ENCODE measurements around the gene NEK7.
"Not testable (repeated sequence)": the region's sequence is repeated elsewhere in the genome, so short reads cannot be mapped to it uniquely, and the experiment has no call there.

Gene NEK7

DNA sequence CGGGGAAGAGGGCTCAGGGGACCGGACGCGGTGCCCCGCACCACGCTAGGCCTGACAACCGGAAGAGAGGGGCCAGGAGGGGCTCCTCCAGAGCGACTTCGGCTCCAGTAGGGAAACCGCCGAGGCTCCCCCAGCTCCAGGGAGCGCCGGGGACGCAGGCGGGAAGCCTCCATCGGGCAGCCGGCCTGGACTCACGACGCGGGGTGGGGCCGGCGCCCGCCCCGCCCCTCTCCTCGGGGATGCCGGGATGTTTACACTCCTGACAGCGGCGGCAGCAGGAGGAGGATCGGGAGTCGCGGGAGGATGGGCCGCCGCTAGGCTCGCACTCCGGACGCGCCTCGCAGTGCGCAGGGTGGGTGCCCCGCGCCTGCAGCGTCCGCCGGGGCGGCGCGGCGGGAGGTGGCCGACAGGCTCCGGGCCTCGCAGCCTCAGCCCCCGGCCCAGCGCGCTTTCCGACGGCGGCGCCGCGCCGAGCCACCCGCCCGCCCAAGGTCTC lies at the start of gene NEK7:
Gene NEK7 (plus strand): TSS at position 254 of the 496 bp plus-strand sequence. CDS start 75,583 bp downstream, outside the sequence.
- peak; percentile 88 to 94 for DNase-seq

DNA sequence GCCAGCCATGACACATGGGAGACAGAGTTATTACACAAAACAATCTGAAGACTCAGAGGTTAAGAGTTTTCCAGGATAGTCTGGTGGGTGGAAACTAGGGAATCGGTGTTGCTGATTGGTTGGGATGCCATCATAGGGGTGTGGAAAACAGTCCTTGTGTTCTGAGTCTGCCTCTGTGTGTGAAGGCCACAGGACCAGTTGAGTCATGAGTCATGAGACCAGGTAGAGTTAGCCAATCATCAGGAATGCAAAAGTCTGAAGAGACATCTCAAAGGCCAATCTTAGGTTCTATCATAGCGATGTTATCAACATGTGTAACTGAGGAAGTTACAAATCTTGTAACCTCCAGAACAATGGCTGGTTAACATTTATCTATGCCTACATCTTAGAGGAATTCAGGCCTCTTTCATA lies 49.7 kb upstream of the NEK7 start:
- no peak for DNase-seq

DNA sequence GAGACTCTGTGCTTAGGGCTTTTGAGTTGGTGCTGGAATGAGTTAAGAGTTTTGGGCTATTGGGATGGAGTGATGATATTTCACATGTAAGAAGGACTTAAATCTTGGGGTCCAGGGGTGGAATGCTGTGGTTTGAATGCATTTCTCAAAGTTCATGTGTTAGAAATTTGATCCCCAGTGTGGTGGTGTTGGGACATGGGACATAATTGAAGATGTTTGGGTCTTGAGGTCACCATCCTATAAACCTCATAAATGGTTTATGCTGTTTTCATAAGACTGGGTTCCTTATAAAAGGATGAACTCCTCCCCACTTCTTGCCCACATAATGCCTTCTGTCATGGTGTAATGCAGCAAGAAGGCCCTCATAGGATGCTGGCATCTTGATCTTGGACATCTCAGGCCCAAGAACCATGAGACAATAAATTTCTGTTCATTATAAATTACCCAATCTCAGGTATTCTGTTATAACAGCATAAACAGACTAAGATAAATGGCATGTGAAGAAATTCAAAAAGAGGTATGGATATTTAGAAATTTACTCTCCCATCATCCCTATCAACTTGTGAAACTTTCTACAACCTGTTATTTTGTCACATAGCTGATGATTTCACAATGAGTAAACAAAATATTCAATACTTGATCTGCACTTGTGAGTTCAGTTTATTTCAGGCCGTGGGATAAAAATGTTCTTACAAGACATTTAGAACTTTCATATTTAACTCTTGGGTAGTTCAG lies 48.0 kb upstream of the NEK7 start:
- no peak for DNase-seq

DNA sequence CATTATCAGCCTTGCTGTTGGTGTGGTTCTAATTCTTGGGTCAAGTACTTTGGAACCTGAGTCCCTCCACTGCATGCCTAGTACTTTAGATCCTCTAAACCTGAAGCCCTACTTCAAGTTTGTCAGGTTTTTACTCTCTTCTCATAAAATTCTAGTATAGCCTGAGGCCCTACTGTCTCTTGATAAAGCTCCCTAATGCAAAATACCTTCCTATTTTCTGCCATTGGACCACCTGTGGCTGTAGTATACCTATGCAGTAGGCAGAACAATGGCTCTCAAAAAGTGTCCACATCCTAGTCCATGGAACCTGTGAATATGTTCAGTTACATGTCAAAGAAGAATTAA lies 47.5 kb upstream of the NEK7 start:
- no peak for DNase-seq

DNA sequence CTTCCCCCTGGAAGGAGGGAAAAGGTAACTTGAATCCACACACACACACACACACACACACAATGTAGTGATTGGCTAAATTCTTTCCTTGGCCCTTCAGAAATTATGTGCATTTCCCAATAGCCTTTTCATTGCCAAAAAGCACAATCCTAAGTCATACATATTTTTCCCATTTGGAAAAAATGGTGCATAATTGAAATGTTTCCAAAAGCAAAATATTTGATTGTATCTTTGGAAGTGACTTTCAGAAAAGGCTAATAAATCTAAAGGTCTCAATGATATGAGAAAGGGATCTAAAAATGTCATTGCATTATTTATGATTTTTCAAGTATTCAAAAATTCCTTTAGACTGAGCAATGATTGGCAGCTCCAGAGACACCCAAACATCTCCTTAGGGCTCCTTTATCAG lies 43.5 kb upstream of the NEK7 start:
- DNase-seq = no peak

DNA sequence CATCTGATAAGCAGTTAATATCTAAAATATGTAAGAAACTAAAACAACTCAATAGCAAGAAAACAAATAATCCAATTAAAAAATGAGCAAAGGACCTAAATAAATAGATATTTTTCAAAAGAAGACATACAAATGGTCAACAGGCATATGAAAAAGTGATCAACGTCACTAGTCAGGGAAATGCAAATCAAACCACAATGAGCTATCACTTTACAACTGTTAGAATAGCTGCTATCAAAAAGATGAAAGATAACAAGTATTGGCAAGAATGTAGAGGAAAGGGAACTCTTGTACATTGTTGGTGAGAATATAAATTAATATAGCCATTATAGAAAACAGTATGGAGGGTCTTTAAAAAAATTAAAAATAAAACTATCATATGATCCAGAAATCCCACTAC lies 40.7 kb upstream of the NEK7 start:
- no peak for DNase-seq

DNA sequence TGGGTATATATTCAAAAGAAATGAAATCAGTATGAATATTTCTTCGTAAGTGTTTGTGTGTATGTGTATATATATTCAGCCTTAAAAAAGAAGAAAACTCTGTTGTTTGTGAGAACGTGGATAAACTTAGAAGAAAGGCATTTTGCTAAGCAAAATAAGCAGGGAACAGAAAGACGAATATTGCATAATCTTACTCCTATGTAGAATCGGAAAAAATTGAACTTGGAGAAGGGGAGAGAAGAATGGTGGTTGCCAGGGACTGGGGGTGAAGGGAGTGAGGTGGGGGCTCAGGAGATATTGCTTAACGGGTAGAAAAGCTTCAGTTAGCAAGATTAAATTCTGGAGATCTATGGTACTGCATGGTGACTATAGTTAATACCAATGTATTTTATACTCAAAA lies 40.3 kb upstream of the NEK7 start:
- no peak for DNase-seq

DNA sequence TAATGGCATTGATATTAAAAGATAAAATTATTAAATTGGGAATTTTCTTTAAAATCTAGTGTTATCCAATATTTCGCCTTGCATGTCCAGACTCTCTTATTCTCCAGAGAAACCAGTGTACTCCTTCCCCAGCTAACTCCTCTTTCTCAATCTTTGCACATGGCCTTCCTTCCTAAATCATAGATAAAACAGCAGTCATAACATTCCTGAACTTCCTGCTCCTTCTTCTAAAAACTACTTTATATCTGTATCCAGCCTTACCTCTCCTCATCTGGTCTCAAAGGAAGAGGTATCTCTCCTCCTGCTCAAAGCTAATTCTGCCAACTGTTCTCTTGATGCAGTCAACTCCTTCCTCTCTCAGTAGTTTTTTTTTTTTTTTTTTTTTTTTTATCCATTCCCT lies 39.5 kb upstream of the NEK7 start:
- no peak for DNase-seq

DNA sequence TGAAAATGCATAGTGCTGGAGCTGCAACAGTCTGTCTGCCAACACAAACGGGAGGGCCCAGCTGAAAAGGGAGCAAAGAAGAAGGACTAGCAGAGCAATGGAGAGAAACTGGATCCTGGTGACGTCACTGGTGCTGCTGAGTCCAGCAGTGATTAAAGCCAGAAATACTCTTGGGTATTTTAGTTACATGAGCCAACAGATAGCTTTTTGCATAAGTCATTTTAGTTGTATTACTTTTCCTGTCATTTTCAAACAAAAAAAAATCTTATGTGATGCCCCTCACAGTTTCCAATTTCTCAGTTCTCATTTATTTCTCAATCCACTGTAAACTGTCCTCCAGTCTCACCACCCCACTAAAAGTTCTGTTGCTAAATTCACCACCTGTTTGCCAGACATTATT lies 38.7 kb upstream of the NEK7 start:
- no peak for DNase-seq

DNA sequence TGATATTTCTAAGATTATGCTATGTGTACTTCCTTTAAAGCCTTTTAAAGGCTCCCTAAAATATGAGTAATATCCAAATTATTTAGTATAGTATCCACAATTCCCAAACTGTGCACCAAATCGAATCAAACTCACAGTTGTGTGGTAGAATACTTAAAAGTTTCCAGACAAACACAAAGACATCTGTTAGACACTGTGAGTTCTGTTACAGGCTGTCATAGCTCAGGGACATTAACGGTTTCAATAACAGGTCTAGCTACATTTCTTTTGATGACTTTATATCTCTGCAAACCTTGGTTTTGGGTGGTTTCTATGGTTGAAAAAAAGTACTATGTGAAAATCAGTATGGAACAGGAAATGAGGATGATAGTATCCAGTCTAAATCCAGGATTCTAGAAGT lies 36.9 kb upstream of the NEK7 start:
- DNase-seq = no peak

DNA sequence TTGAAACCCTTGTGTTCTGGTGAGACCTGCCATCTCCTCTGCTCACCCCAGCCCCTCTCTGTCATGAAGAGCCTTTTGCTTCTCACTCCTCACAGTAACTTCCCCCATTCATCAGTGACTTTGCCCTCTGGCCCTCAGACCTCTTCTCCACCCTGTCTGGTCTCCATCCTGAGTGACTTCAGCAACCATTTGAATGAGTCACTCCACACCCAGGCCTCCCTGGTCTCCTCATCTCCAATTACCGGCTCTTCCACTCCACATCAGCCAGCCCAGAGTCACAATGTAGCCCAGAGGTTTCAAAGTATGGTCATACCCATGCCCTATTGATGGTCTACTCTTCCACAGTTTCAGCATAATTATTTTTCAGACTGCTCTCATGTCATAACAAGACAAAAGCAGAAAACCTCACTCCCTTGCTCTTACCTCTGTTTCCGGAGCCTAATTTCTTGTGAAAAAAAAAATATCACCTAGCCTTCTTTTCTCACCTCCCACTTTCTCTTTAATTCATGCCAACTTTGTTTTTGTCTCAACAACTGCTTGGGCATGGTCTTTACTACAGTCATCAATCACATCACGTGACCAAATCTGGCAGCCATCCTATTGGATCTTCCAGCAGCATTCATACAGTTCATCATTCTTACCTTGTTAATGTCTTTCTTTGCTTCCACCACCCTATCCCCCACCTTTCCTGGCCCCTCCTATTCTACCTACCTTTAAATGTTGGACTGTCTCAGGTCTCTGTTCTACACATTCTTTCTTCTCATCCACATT lies 35.6 kb upstream of the NEK7 start:
- no peak for DNase-seq

DNA sequence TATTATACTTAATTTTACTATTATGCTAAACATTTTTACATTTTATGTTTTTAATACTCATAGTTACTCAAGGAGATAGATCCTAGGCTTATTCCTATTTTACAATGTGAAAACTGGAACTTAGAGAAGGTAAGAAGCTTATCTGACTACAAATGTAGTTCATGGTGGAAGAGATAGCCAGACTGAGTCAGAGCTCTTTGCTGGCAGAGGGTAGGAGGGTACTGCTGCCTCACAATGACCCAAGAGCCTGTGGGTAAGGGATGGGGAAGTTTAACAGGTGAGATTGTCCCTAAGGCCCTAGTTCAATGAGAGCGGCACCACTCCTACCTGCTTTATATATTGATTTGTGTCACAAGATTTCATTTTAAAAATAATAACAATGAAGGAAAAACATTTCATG lies 34.1 kb upstream of the NEK7 start:
- no peak for DNase-seq

DNA sequence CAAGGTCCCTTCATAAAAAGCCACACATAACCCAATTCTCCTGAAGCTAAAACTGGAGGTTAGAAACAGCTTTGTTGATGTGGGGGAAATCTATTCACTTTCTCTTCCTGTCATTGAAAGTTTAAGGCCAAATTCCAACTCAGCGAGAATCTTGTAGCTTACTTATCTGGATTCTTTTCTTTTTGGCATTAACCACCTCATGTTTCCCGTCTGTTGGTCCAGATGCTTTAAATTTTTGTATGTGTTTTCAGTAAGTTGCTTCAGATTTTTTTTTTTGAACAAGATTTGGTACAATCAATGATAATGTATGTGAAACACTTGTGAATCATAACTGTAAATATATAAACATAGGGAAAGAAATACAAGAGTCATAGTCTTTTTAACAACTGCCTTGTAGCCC lies 33.7 kb upstream of the NEK7 start:
- no peak for DNase-seq

DNA sequence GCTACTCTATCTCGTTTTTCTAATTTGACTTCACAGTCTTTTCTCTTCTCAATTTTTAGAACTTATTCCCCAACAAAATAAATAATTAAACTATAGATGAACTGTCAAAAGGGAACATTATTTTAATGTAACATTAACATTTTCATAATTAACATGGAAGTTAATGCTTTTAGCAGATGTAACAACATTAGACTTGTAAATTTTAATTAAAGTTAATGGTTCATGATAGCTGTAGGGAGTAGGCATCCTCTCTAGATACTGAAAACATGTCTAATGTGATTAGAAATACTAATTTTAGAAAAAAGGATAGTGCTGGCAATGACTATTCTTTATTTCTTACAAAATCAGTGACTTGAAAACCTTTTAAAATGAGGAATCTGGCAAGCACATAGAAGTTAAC lies 32.1 kb upstream of the NEK7 start:
- DNase-seq = no peak

DNA sequence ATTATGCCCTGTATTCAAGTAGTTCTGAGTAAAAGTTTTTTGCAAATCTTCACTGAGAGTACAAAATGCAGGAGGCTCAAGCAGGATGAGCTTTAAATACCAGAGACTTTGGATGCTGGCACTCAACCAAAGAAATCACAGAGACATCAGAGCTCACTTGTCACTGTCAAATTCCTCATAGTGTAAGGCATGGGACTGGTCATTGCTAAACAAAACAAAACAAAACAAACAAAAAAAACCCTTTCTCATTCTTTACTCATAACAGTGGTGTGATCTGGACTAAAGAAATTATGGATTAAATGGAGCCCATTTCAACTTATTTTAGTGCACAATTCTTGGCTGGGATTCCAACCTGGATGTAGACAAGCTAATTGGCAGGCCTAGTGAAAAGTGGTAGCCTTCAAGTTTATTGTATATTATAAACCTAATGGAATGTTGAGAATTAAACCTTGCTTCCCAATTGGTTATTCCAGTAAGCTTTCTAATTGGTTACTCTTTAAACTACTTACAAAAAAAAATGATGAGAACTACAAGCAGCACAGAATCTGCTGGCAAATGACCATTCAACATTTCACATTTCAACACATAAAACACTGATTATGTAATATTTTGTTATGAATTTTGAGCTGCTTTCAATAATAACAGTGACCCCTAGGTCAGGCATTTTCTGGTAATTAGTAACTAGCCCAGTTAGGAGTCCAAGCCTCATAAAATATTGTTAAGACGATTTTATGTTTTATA lies 30.6 kb upstream of the NEK7 start:
- no peak for DNase-seq

DNA sequence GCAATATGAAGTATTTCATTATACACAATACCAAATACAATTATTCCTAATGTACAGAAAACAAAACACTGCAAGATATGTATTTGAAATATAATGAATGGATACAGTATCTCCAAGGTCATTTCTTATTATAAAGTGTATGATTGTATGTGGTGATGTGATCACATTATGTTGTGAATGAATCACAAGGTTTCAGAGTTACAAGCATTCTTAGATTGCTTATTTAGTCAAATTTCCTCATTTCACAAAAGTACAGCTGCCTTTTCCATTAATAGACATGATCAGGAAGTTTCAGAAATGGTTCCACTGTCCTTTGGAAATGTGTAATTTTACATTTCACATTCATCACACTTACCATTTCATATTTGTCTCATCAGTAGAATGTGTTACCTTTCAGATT lies 28.3 kb upstream of the NEK7 start:
- DNase-seq = no peak

DNA sequence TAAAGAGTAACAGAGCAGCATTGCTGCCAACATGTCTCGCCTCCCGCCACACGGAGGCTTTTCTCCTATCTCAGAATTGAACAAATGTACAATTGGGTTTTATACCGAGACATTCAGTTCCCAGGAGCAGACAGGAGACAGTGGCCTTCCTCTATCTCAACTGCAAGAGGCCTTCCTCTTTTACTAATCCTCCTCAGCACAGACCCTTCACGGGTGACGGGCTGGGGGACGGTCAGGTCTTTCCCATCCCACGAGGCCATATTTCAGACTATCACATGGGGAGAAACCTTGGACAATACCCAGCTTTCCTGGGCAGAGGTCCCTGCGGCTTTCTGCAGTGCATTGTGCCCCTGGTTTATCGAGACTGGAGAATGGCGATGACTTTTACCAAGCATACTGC lies 26.7 kb upstream of the NEK7 start:
- not testable (repeated sequence) for DNase-seq

DNA sequence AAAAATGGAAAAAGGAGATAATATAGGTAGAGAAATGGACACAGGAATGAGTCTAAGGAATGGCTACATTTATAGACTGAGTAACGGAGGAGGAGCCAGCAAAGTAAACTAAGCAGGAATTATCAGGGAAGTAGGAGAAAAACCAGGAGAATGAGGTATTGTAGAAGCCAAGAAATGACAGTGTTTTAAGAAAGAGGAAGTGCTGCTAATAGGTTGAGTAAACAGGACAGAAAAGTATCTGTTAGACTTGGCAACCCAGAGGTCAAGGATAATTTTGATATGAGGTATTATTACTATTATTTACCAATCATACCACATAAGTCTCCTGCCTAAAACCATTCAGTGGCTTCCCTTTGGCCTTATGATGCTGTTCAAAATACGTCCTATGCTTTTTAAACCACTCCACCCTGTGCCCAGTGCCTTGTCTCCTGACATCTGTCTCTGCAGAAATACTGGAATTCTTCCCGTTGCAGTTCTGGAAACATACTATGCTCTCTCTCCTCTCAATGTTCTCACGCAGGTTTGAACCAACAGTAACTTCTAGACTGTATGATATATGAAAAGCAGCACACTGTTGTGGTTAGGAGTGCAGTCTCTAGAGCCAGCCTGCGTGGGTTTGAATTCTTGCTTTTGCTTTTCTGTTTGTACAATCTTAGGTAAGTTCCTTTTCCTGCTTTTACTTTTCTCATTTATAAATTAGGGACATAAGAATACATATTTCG lies 24.6 kb upstream of the NEK7 start:
- no peak for DNase-seq

DNA sequence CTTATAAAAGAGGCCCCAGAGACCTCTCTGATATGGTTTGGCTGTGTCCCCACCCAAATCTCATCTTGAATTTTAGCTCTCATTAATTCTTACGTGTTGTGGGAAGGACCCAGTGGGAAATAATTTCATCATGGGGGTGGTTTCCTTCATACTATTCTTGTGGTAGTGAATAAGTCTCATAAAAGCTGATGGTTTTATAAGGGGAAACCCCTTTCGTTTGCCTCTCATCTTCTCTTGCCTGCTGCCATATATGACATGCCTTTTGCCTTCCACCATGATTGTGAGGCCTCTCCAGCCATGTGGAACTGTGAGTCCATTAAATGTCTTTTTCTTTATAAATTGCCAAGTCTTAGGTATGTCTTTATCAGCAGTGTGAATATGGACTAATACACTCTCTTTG lies 22.5 kb upstream of the NEK7 start:
- DNase-seq = no peak

DNA sequence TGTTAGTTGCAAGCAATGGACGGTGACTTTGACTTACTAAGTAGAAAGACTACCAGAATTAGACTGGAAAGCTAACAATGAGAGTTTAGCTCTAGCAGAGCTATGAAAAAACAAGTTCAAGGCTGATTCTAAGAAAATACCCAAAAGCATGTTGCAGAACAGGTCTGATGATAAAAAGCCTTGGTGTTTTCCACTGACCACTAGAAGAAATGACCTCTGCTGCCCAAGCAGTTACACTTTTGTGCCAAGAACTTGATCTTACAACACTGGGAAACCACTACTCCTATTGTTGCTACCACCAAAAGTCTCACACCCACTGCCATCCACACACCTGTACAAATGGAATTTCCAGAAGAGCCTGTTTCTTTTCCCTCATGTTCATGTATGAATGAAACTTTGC lies 21.4 kb upstream of the NEK7 start:
- no peak for DNase-seq

DNA sequence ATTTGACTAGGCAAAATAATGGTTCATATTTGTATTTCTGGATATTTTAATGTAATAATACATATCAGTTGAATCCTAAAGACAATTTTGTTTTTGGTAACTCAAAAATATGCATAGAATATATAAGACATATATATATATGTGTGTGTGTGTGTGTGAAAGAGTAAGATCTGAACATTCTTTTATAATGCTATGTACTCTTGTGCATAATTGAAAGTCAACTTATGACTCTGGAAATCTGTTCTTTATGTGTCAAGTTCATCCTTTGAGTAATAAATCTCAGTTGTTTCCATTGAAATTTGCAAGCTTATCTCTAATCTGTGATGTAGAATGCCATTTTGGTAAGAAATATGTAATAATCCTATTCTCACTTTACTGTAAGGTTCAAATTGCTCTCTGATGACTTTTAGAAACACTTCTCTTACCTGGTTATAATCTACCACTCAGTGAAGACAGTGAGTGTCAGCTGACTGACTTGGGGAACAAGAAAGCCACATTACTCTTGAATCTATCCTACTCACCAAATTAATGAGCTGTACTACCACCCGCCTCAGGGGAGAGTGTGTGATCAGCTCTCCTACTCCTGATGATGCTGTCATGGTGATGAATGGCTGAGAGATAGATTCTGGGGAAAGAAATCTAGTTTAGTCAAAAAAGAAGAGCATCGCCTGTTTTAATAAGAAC lies 15.0 kb upstream of the NEK7 start:
- no peak for DNase-seq

DNA sequence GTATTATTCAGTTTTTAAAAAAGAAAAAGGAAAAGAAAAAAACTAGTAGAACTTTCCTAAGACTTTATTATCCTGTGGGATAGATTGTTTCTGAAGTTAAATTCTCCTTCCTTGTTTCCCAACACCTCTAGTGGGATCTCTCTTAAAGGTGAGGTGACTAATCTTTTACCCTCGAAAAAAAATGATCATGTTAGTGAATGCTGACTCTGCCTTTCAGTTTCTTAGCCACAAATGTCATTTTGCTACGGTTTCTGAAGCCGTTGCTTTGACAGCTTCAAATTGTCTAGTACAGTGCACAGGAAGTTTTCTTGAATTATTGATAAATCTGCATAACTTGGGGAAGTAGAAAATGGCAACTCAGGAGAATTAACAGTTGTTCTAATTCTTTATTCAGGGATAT lies 13.0 kb upstream of the NEK7 start:
- no peak for DNase-seq

DNA sequence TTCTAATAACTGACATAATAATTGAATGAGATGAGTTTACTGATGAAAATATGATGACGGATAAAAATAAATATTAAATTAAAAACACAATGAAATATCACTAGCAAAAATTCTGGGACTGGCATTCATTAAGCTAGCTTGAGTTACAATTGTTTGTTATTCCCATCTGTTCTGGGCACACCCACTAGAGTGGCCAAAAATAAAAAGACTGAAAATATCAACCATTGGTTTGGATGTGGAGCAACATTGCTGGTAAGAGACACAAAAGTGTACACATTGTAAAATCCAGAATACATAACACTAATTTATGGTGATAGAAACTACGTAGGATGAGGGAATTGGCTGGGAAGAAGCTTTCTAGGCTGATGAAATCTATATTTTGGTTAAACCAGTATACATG lies 9.6 kb upstream of the NEK7 start:
- no peak for DNase-seq

All from NCI-H2081 (cell line).